ENCODE data around the gene PLCZ1.

Gene PLCZ1

DNA sequence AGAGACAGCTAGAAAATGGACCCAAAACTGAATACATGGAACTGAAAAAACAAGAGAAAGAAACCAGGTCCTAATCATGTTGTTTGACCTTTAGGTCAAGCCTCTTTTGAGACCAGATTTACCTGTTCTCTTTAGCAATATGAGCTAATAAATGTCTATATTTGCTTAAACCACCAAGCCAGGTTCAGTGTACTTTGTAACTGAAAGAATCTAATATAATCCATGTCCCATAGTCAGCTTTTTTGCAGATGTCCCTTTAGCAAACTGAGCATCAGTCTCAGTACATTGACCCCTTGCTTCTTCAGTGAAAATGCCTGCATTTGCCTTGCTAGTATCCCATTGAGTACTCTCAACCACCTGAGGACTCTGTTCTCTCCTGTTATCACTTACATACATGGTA lies 61.7 kb downstream of the PLCZ1 start:
- H3K4me3 ChIP-seq (ENCODE audit: low read length in 2 of 2), result no peak overlapping the region
- no peak overlapping the region for H4K91ac ChIP-seq (ENCODE audit: low read depth, low read length, poor library complexity)
- no peak overlapping the region for H3K23ac ChIP-seq (ENCODE audit: low read depth, low read length, poor library complexity)
- no peaks in the 10 kb centered on the region for H3K36me3 ChIP-seq (replicated peaks in 1 of 2; ENCODE audit: control insufficient read depth in 2 of 2, insufficient read depth in 2 of 2, low read length in 2 of 2)
- no peak overlapping the region for H3K9ac ChIP-seq (ENCODE audit: low read depth, low read length, poor library complexity)
- H3K4ac ChIP-seq (ENCODE audit: low read length), result no peak overlapping the region
- H2AK5ac ChIP-seq (ENCODE audit: low read depth, low read length), result no peak overlapping the region
- H3K27ac ChIP-seq (replicated peaks; ENCODE audit: low read length), result no peak overlapping the region
- no peak overlapping the region for H2AFZ ChIP-seq (ENCODE audit: low read length)
- no peaks in the 10 kb centered on the region for H3K27me3 ChIP-seq (ENCODE audit: control insufficient read depth in 3 of 3, insufficient read depth in 3 of 3, low read depth in 1 of 3, low read length in 3 of 3)
- H3K79me1 ChIP-seq (ENCODE audit: low read depth, low read length), result no peaks in the 10 kb centered on the region
- no peak overlapping the region for H3K4me2 ChIP-seq (ENCODE audit: insufficient read depth, low read length, poor library complexity, severe bottlenecking)
- no peak for DNase-seq (ENCODE audit: low spot score)
- no peak overlapping the region for H3K14ac ChIP-seq (ENCODE audit: low read length)
- H2BK15ac ChIP-seq (ENCODE audit: low read length), result no peak overlapping the region
- H2BK12ac ChIP-seq (ENCODE audit: low read length), result no peak overlapping the region
- H2BK120ac ChIP-seq (ENCODE audit: low read depth, low read length), result no peak overlapping the region
- H3K18ac ChIP-seq (ENCODE audit: low read length), result no peak overlapping the region
- H2BK5ac ChIP-seq (ENCODE audit: low read length), result no peak overlapping the region
- peaks cover 0 to 2% of the 10 kb centered on the region in 2 donors for H3K4me1 ChIP-seq (ENCODE audit: control insufficient read depth in 2 of 2, insufficient read depth in 1 of 2, low read depth in 1 of 2, low read length in 2 of 2)
- no peak overlapping the region for H4K8ac ChIP-seq (ENCODE audit: low read depth, low read length)
- H3K9me3 ChIP-seq (replicated peaks in 1 of 2; ENCODE audit: control insufficient read depth in 2 of 2, insufficient read depth in 1 of 2, low read depth in 1 of 2, low read length in 2 of 2), result peaks cover 0 to 5% of the 10 kb centered on the region in 2 donors

- H3K9ac ChIP-seq (ENCODE audit: low read depth, low read length, poor library complexity), result no peak overlapping the region
- no peak overlapping the region for H3K4ac ChIP-seq (ENCODE audit: low read length)
- no peak overlapping the region for H2AK5ac ChIP-seq (ENCODE audit: low read depth, low read length)
- H3K14ac ChIP-seq (ENCODE audit: low read length), result no peak overlapping the region
- no peak overlapping the region for H2BK12ac ChIP-seq (ENCODE audit: low read length)
- no peaks in the 10 kb centered on the region for H3K4me1 ChIP-seq (ENCODE audit: control insufficient read depth in 2 of 2, insufficient read depth in 1 of 2, low read depth in 1 of 2, low read length in 2 of 2)
- H3K4me2 ChIP-seq (ENCODE audit: insufficient read depth, low read length, poor library complexity, severe bottlenecking), result no peak overlapping the region
- no peak overlapping the region for H3K18ac ChIP-seq (ENCODE audit: low read length)
- H3K36me3 ChIP-seq (replicated peaks in 1 of 2; ENCODE audit: control insufficient read depth in 2 of 2, insufficient read depth in 2 of 2, low read length in 2 of 2), result no peaks in the 10 kb centered on the region
- no peak overlapping the region for H3K4me3 ChIP-seq (ENCODE audit: low read length in 2 of 2)
- H3K79me1 ChIP-seq (ENCODE audit: low read depth, low read length), result no peaks in the 10 kb centered on the region
- DNase-seq (ENCODE audit: low spot score), result no peak
- H2BK120ac ChIP-seq (ENCODE audit: low read depth, low read length), result no peak overlapping the region
- no peak overlapping the region for H2BK5ac ChIP-seq (ENCODE audit: low read length)
- no peak overlapping the region for H3K23ac ChIP-seq (ENCODE audit: low read depth, low read length, poor library complexity)
- no peak overlapping the region for H4K8ac ChIP-seq (ENCODE audit: low read depth, low read length)
- no peak overlapping the region for H4K91ac ChIP-seq (ENCODE audit: low read depth, low read length, poor library complexity)
- peaks cover 3% of the 10 kb centered on the region in 2 donors for H3K9me3 ChIP-seq (replicated peaks in 1 of 2; ENCODE audit: control insufficient read depth in 2 of 2, insufficient read depth in 1 of 2, low read depth in 1 of 2, low read length in 2 of 2)
- no peak overlapping the region for H3K27ac ChIP-seq (replicated peaks; ENCODE audit: low read length)
- no peaks in the 10 kb centered on the region for H3K27me3 ChIP-seq (ENCODE audit: control insufficient read depth in 3 of 3, insufficient read depth in 3 of 3, low read depth in 1 of 3, low read length in 3 of 3)
- no peak overlapping the region for H2AFZ ChIP-seq (ENCODE audit: low read length)
- H2BK15ac ChIP-seq (ENCODE audit: low read length), result no peak overlapping the region
These were observed 79.0 kb downstream of the PLCZ1 start for GRCh38 chr12:18658829-18659228.

- no peak overlapping the region for H3K18ac ChIP-seq (ENCODE audit: low read length)
- no peak overlapping the region for H2AFZ ChIP-seq (ENCODE audit: low read length)
- no peak overlapping the region for H2BK5ac ChIP-seq (ENCODE audit: low read length)
- no CpG with 5 or more reads among the region's 2 CpGs for WGBS, 2 donors (ENCODE audit: extremely low coverage in 2 of 2, insufficient read length in 2 of 2, insufficient replicate concordance in 1 of 2)
- no peak overlapping the region for H3K14ac ChIP-seq (ENCODE audit: low read length)
- no peak overlapping the region for H2BK15ac ChIP-seq (ENCODE audit: low read length)
- peaks cover 3% of the 10 kb centered on the region in 2 donors for H3K9me3 ChIP-seq (replicated peaks in 1 of 2; ENCODE audit: control insufficient read depth in 2 of 2, insufficient read depth in 1 of 2, low read depth in 1 of 2, low read length in 2 of 2)
- no peaks in the 10 kb centered on the region for H3K79me1 ChIP-seq (ENCODE audit: low read depth, low read length)
- H3K36me3 ChIP-seq (replicated peaks in 1 of 2; ENCODE audit: control insufficient read depth in 2 of 2, insufficient read depth in 2 of 2, low read length in 2 of 2), result no peaks in the 10 kb centered on the region
- no peak overlapping the region for H2AK5ac ChIP-seq (ENCODE audit: low read depth, low read length)
- no peaks in the 10 kb centered on the region for H3K4me1 ChIP-seq (ENCODE audit: control insufficient read depth in 2 of 2, insufficient read depth in 1 of 2, low read depth in 1 of 2, low read length in 2 of 2)
- DNase-seq (ENCODE audit: low spot score), result no peak
- H2BK120ac ChIP-seq (ENCODE audit: low read depth, low read length), result no peak overlapping the region
- H4K8ac ChIP-seq (ENCODE audit: low read depth, low read length), result no peak overlapping the region
- no peak overlapping the region for H2BK12ac ChIP-seq (ENCODE audit: low read length)
- no peak overlapping the region for H3K4me3 ChIP-seq (ENCODE audit: low read length in 2 of 2)
- H4K91ac ChIP-seq (ENCODE audit: low read depth, low read length, poor library complexity), result no peak overlapping the region
- no peak overlapping the region for H3K23ac ChIP-seq (ENCODE audit: low read depth, low read length, poor library complexity)
- no peaks in the 10 kb centered on the region for H3K27me3 ChIP-seq (ENCODE audit: control insufficient read depth in 3 of 3, insufficient read depth in 3 of 3, low read depth in 1 of 3, low read length in 3 of 3)
- no peak overlapping the region for H3K27ac ChIP-seq (replicated peaks; ENCODE audit: low read length)
- H3K9ac ChIP-seq (ENCODE audit: low read depth, low read length, poor library complexity), result no peak overlapping the region
- no peak overlapping the region for H3K4ac ChIP-seq (ENCODE audit: low read length)
- H3K4me2 ChIP-seq (ENCODE audit: insufficient read depth, low read length, poor library complexity, severe bottlenecking), result no peak overlapping the region
These were observed 79.6 kb downstream of the PLCZ1 start for GRCh38 chr12:18658179-18658578.

DNA sequence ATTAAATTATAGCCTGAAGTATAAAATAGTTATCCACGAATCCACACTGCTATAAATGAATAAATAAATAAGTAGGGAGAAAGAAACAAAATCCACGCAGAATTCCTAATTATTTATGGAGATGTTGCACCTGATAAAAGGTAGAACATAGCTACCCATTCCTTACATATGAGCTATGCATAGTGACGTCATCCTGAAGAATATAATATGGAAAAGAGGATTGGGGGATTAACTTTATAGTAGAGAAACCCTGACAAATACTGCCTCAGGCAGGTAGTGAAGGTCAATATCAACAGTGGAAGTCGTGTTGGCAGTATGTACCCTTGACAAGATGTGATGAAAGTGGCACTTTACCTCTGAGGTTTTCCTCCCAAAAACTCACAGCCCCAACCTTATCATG lies 82.5 kb downstream of the PLCZ1 start:
- Histone ChIP-seq H2AK5ac (ENCODE audit: low read depth, low read length) (no peak overlapping the region), H3K23ac (ENCODE audit: low read depth, low read length, poor library complexity) (no peak overlapping the region), H2BK15ac (ENCODE audit: low read length) (no peak overlapping the region), H3K4ac (ENCODE audit: low read length) (no peak overlapping the region), H3K79me1 (ENCODE audit: low read depth, low read length) (no peaks in the 10 kb centered on the region), H2AFZ (ENCODE audit: low read length) (no peak overlapping the region), H3K4me3 (ENCODE audit: low read length in 2 of 2) (no peak overlapping the region), H3K27me3 (ENCODE audit: control insufficient read depth in 3 of 3, insufficient read depth in 3 of 3, low read depth in 1 of 3, low read length in 3 of 3) (no peaks in the 10 kb centered on the region), H3K4me1 (ENCODE audit: control insufficient read depth in 2 of 2, insufficient read depth in 1 of 2, low read depth in 1 of 2, low read length in 2 of 2) (no peaks in the 10 kb centered on the region), H3K36me3 (replicated peaks in 1 of 2; ENCODE audit: control insufficient read depth in 2 of 2, insufficient read depth in 2 of 2, low read length in 2 of 2) (no peaks in the 10 kb centered on the region), H2BK12ac (ENCODE audit: low read length) (no peak overlapping the region), H4K8ac (ENCODE audit: low read depth, low read length) (no peak overlapping the region), H3K18ac (ENCODE audit: low read length) (no peak overlapping the region), H3K27ac (replicated peaks; ENCODE audit: low read length) (no peak overlapping the region), H2BK5ac (ENCODE audit: low read length) (no peak overlapping the region), H2BK120ac (ENCODE audit: low read depth, low read length) (no peak overlapping the region), H3K14ac (ENCODE audit: low read length) (no peak overlapping the region), H3K9ac (ENCODE audit: low read depth, low read length, poor library complexity) (no peak overlapping the region), H4K91ac (ENCODE audit: low read depth, low read length, poor library complexity) (no peak overlapping the region), H3K4me2 (ENCODE audit: insufficient read depth, low read length, poor library complexity, severe bottlenecking) (no peak overlapping the region), H3K9me3 (replicated peaks in 1 of 2; ENCODE audit: control insufficient read depth in 2 of 2, insufficient read depth in 1 of 2, low read depth in 1 of 2, low read length in 2 of 2) (peaks cover 3% of the 10 kb centered on the region in 2 donors)
- DNase-seq (ENCODE audit: low spot score), result no peak
- no CpG with 5 or more reads among the region's 4 CpGs for WGBS, 2 donors (ENCODE audit: extremely low coverage in 2 of 2, insufficient read length in 2 of 2, insufficient replicate concordance in 1 of 2)

Measured in neuronal stem cell (in vitro differentiated cells).